ENCODE measurements around the gene TLE5. TPM values are rescaled to one million over a fixed set of nuclear protein-coding genes. Genes with fewer than 3 reads are reported as not detected.

TLE5 gene
- polyA plus RNA-seq, 1 donor (not counting 4 experiments of a cell fraction or from before 2014, with no cell fraction given): 249 TPM

DNA sequence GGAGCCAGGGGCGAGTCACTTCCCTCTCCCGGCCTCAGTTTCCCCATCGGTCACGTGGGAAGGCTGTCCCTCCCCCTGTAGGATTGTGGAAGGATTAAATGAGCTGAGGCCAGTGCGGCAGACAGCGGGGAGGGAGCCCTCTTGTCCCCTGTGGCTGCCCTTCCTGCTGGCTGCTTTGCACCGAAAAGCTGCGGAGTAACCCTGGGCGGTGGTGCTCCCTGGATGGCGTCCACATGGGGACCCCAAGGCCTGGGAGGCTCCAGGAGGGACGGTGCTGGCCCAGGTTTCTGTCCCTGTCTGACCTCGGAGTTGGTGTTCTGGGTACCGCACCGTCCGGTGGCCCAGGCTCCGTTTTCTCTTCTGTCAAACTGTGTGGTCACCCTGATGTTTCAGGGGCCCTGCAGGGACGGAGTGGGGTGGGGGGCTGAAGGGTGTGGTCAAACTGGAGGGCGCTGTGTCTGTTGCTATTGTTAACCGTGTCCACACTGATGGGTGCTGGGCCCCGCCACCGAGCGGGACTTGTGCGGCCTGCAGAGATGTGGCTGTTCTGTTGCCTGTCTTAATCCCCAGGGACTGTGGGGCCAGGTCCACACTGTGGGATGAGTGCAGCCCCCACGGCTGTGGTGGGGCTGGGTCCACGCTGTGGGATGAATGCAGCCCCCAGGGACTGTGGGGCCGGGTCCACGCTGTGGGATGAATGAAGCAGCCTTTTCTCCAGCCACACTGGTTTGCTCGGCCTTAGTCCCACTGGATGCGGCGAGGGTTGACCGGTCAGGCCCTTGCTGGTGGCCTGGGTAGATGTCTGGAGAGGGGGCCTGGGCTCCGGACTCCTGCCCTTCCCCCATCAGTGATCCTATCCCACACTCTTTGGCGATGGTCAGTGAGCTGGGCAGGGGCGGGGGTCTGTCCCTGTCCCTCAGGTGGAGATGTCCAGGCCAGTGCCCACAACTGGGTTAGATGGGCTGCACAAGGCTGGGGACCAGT lies 38.7 kb upstream of the TLE5 start:
- no peak overlapping the region for H3K4me2 ChIP-seq (ENCODE audit: control insufficient read depth, extremely low read depth, insufficient read depth, low read depth, low read length)
- peaks cover 96% of the 10 kb centered on the region for H3K79me2 ChIP-seq (ENCODE audit: control insufficient read depth, insufficient read depth, low read length)
- FAIRE-seq (no peak), DNase-seq (ENCODE audit: low read depth, low spot score) (no peak)
- no peak overlapping the region for H3K27ac ChIP-seq (ENCODE audit: control insufficient read depth, insufficient read depth, low read length)
- H3K36me3 ChIP-seq (ENCODE audit: control insufficient read depth in 2 of 2, extremely low read depth in 1 of 2, insufficient read depth in 2 of 2, low read length in 2 of 2): peaks cover 1 to 4% of the 10 kb centered on the region in 2 experiments
- dilution Hi-C loops (cut with MboI; ENCODE audit: extremely low pct_ligation_motif_present, low sequenced_read_pairs): no loop called here
- H3K9me3 ChIP-seq (ENCODE audit: control insufficient read depth, low read depth, low read length): no peaks in the 10 kb centered on the region
- peaks cover 29% of the 10 kb centered on the region for H3K4me1 ChIP-seq (ENCODE audit: control insufficient read depth, extremely low read depth, insufficient read depth, low read length)
- H2AFZ ChIP-seq (ENCODE audit: control insufficient read depth, low read length): no peak overlapping the region
- no peaks in the 10 kb centered on the region for H3K27me3 ChIP-seq (ENCODE audit: control insufficient read depth, extremely low read depth, insufficient read depth, low read length)
- no peaks in the 10 kb centered on the region for H3K9me1 ChIP-seq (ENCODE audit: control insufficient read depth, extremely low read depth, insufficient read depth, low read length)
- H3K4me3 ChIP-seq (ENCODE audit: control insufficient read depth in 2 of 3, extremely low read depth in 1 of 3, insufficient read depth in 2 of 3, low read depth in 1 of 3, low read length in 3 of 3): no peak overlapping the region
- TF ChIP-seq, protein P1, sequence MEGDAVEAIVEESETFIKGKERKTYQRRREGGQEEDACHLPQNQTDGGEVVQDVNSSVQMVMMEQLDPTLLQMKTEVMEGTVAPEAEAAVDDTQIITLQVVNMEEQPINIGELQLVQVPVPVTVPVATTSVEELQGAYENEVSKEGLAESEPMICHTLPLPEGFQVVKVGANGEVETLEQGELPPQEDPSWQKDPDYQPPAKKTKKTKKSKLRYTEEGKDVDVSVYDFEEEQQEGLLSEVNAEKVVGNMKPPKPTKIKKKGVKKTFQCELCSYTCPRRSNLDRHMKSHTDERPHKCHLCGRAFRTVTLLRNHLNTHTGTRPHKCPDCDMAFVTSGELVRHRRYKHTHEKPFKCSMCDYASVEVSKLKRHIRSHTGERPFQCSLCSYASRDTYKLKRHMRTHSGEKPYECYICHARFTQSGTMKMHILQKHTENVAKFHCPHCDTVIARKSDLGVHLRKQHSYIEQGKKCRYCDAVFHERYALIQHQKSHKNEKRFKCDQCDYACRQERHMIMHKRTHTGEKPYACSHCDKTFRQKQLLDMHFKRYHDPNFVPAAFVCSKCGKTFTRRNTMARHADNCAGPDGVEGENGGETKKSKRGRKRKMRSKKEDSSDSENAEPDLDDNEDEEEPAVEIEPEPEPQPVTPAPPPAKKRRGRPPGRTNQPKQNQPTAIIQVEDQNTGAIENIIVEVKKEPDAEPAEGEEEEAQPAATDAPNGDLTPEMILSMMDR (optimal IDR thresholded peaks at IDR 0.05 in 1 of 3, IDR thresholded peaks at IDR 0.05 in 1 of 3, conservative IDR thresholded peaks at IDR 0.05 in 1 of 3; ENCODE audit: extremely low read depth in 1 of 3, insufficient read depth in 2 of 3, low read length in 3 of 3): no peak
- no peak for TF ChIP-seq EZH2 (IDR thresholded peaks at IDR 0.05; ENCODE audit: low read length)
- H3K9ac ChIP-seq (ENCODE audit: control insufficient read depth, extremely low read depth, insufficient read depth, low read length): no peak overlapping the region
- H4K20me1 ChIP-seq (ENCODE audit: control insufficient read depth, extremely low read depth, insufficient read depth, low read length): peaks cover 7% of the 10 kb centered on the region

DNA sequence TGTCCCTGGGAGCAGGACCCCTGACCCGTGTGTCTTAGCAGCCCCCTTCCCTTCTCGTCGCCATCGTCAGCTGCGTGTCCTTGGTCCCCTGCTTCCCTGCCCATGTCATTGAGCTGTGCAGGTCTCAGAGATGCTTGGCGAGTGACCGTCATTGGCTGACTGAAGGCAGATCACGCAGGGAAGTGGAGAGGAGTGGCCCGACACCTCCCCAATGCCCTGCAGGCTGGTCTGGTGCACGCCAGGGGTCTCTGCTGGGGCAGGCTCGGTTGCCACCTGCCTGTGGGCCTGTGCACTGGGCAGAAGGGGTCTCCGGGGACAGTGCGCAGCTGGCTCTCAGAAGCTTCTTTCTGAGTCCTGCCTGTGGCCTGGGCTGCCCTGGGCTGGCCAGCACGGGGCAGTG lies 38.0 kb upstream of the TLE5 start:
- FAIRE-seq: no peak
- H3K9ac ChIP-seq (ENCODE audit: control insufficient read depth, extremely low read depth, insufficient read depth, low read length): no peak overlapping the region
- no peaks in the 10 kb centered on the region for H3K27me3 ChIP-seq (ENCODE audit: control insufficient read depth, extremely low read depth, insufficient read depth, low read length)
- no peak overlapping the region for H3K4me2 ChIP-seq (ENCODE audit: control insufficient read depth, extremely low read depth, insufficient read depth, low read depth, low read length)
- H3K9me3 ChIP-seq (ENCODE audit: control insufficient read depth, low read depth, low read length): no peaks in the 10 kb centered on the region
- H3K9me1 ChIP-seq (ENCODE audit: control insufficient read depth, extremely low read depth, insufficient read depth, low read length): no peaks in the 10 kb centered on the region
- no peak for DNase-seq (ENCODE audit: low read depth, low spot score)
- dilution Hi-C loops (cut with MboI; ENCODE audit: extremely low pct_ligation_motif_present, low sequenced_read_pairs): no loop called here
- TF ChIP-seq, protein P1 (optimal IDR thresholded peaks at IDR 0.05 in 1 of 3, IDR thresholded peaks at IDR 0.05 in 1 of 3, conservative IDR thresholded peaks at IDR 0.05 in 1 of 3; ENCODE audit: extremely low read depth in 1 of 3, insufficient read depth in 2 of 3, low read length in 3 of 3): no peak
- TF ChIP-seq EZH2 (IDR thresholded peaks at IDR 0.05; ENCODE audit: low read length): no peak
- H3K79me2 ChIP-seq (ENCODE audit: control insufficient read depth, insufficient read depth, low read length): peaks cover 96% of the 10 kb centered on the region
- H3K27ac ChIP-seq (ENCODE audit: control insufficient read depth, insufficient read depth, low read length): no peak overlapping the region
- H3K4me1 ChIP-seq (ENCODE audit: control insufficient read depth, extremely low read depth, insufficient read depth, low read length): peaks cover 29% of the 10 kb centered on the region
- peaks cover 10% of the 10 kb centered on the region for H4K20me1 ChIP-seq (ENCODE audit: control insufficient read depth, extremely low read depth, insufficient read depth, low read length)
- H3K36me3 ChIP-seq (ENCODE audit: control insufficient read depth in 2 of 2, extremely low read depth in 1 of 2, insufficient read depth in 2 of 2, low read length in 2 of 2): peaks cover 0 to 1% of the 10 kb centered on the region in 2 experiments
- H2AFZ ChIP-seq (ENCODE audit: control insufficient read depth, low read length): no peak overlapping the region
- H3K4me3 ChIP-seq (ENCODE audit: control insufficient read depth in 2 of 3, extremely low read depth in 1 of 3, insufficient read depth in 2 of 3, low read depth in 1 of 3, low read length in 3 of 3): no peak overlapping the region

Measured in keratinocyte (primary cell).